ENCODE results near the gene NAA20. TPM values are rescaled to one million over a fixed set of nuclear protein-coding genes. Genes with fewer than 3 reads are reported as not detected.

The NAA20 gene
- total and polyA plus RNA-seq, 9 of the 15 experiments (the other 6 are each of a cell fraction or from before 2014, with no cell fraction given) = 51.4 to 361 (median 84.6) TPM

- Histone ChIP-seq H2AFZ (ENCODE audit: low read depth, low read length) (no peak overlapping the region), H3K4me3 (no peak overlapping the region)
- WGBS (ENCODE audit: insufficient coverage, low coverage, missing lambda C conversion rate) = 80% methylated on average over 6 of the region's 6 CpGs
Observed at GRCh38 chr20:20038586-20038985, 21.4 kb downstream of the NAA20 start.

More at GRCh38 chr20:20038586-20038985, 21.4 kb downstream of the NAA20 start:
- Histone ChIP-seq H3K9me3 (replicated peaks; ENCODE audit: control insufficient read depth, insufficient read depth, low read depth, low read length) (no peaks in the 10 kb centered on the region), H3K79me2 (ENCODE audit: control insufficient read depth, insufficient read depth, low read length) (no peaks in the 10 kb centered on the region), H3K27ac (ENCODE audit: extremely low read depth, low read depth, low read length) (no peak overlapping the region), H3K4me2 (ENCODE audit: insufficient read depth, low read length) (no peak overlapping the region), H3K4me1 (replicated peaks in 1 of 2; ENCODE audit: control insufficient read depth in 2 of 2, insufficient read depth in 2 of 2, low read length in 2 of 2) (no peaks in the 10 kb centered on the region), H3K36me3 (ENCODE audit: control insufficient read depth, insufficient read depth, low read length) (peaks cover 94% of the 10 kb centered on the region), H3K9ac (ENCODE audit: insufficient read depth in 1 of 2, low read depth in 2 of 2, low read length in 2 of 2) (no peak overlapping the region), H3K9me1 (ENCODE audit: control insufficient read depth, insufficient read depth, low read length) (no peaks in the 10 kb centered on the region), H3K27me3 (ENCODE audit: control insufficient read depth in 2 of 2, insufficient read depth in 2 of 2, low read length in 2 of 2) (no peaks in the 10 kb centered on the region), H4K20me1 (replicated peaks; ENCODE audit: control insufficient read depth, insufficient read depth, low read length) (no peaks in the 10 kb centered on the region)
- no TSS peak for BruUV-seq (replicated peaks)
- ATAC-seq (no peak), DNase-seq (ENCODE audit: extremely low read depth in 1 of 4, low spot score in 3 of 4) (no peak), FAIRE-seq (no peak)
- CTCF ChIA-PET (ENCODE audit: low intra/inter-chr PET ratio) = no interaction called here
- POLR2A ChIA-PET = no interaction called here
- intact Hi-C loops (cut with micrococcal nuclease) (no loop called here), in situ Hi-C loops (cut with MboI) (no loop called here)
- TF ChIP-seq ZKSCAN3 (CRISPR knock-in tag; IDR thresholded peaks at IDR 0.05) (no peak), ZNF175 (CRISPR knock-in tag; IDR thresholded peaks at IDR 0.05; ENCODE audit: low read depth) (no peak), BRD4 (IDR thresholded peaks at IDR 0.05) (no peak), HOXB6 (CRISPR knock-in tag; IDR thresholded peaks at IDR 0.05; ENCODE audit: borderline replicate concordance) (no peak), EP300 (IDR thresholded peaks at IDR 0.05; ENCODE audit: low read length) (no peak), GABPB2 (CRISPR knock-in tag; conservative IDR thresholded peaks at IDR 0.05) (no peak), WHSC1 (IDR thresholded peaks at IDR 0.05; ENCODE audit: low read length) (no peak), ZNF165 (CRISPR knock-in tag; IDR thresholded peaks at IDR 0.05; ENCODE audit: borderline replicate concordance) (no peak), RBM17 (IDR thresholded peaks at IDR 0.05; ENCODE audit: borderline replicate concordance, low read depth, low read length) (no peak), NBN (IDR thresholded peaks at IDR 0.05; ENCODE audit: low read depth) (no peak), NFE2 (IDR thresholded peaks at IDR 0.05; ENCODE audit: low read depth) (no peak), PHB (CRISPR knock-in tag; IDR thresholded peaks at IDR 0.05) (no peak), NCOA2 (IDR thresholded peaks at IDR 0.05; ENCODE audit: partially characterized antibody in 2 of 2) (no peak), BACH1 (tag; IDR thresholded peaks at IDR 0.05) (no peak)
- TF ChIP-seq, protein P1, sequence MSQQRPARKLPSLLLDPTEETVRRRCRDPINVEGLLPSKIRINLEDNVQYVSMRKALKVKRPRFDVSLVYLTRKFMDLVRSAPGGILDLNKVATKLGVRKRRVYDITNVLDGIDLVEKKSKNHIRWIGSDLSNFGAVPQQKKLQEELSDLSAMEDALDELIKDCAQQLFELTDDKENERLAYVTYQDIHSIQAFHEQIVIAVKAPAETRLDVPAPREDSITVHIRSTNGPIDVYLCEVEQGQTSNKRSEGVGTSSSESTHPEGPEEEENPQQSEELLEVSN (IDR thresholded peaks at IDR 0.05; ENCODE audit: borderline replicate concordance in 1 of 2, extremely low read depth in 1 of 2, insufficient read depth in 1 of 2, insufficient read length in 1 of 2, low read depth in 1 of 2, low read length in 1 of 2, poor library complexity in 1 of 2, severe bottlenecking in 1 of 2) = no peak
- TF ChIP-seq, protein P2, sequence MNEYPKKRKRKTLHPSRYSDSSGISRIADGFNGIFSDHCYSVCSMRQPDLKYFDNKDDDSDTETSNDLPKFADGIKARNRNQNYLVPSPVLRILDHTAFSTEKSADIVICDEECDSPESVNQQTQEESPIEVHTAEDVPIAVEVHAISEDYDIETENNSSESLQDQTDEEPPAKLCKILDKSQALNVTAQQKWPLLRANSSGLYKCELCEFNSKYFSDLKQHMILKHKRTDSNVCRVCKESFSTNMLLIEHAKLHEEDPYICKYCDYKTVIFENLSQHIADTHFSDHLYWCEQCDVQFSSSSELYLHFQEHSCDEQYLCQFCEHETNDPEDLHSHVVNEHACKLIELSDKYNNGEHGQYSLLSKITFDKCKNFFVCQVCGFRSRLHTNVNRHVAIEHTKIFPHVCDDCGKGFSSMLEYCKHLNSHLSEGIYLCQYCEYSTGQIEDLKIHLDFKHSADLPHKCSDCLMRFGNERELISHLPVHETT (CRISPR knock-in tag; conservative IDR thresholded peaks at IDR 0.05 in 1 of 2, IDR thresholded peaks at IDR 0.05 in 1 of 2) = no peak
- TF ChIP-seq, protein P3, sequence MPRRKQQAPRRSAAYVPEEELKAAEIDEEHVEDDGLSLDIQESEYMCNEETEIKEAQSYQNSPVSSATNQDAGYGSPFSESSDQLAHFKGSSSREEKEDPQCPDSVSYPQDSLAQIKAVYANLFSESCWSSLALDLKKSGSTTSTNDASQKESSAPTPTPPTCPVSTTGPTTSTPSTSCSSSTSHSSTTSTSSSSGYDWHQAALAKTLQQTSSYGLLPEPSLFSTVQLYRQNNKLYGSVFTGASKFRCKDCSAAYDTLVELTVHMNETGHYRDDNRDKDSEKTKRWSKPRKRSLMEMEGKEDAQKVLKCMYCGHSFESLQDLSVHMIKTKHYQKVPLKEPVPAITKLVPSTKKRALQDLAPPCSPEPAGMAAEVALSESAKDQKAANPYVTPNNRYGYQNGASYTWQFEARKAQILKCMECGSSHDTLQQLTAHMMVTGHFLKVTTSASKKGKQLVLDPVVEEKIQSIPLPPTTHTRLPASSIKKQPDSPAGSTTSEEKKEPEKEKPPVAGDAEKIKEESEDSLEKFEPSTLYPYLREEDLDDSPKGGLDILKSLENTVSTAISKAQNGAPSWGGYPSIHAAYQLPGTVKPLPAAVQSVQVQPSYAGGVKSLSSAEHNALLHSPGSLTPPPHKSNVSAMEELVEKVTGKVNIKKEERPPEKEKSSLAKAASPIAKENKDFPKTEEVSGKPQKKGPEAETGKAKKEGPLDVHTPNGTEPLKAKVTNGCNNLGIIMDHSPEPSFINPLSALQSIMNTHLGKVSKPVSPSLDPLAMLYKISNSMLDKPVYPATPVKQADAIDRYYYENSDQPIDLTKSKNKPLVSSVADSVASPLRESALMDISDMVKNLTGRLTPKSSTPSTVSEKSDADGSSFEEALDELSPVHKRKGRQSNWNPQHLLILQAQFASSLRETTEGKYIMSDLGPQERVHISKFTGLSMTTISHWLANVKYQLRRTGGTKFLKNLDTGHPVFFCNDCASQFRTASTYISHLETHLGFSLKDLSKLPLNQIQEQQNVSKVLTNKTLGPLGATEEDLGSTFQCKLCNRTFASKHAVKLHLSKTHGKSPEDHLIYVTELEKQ (CRISPR knock-in tag; IDR thresholded peaks at IDR 0.05) = no peak

Measured in K562 (cell line).